ENCODE data around the gene PRKCQ.

Gene PRKCQ

DNA sequence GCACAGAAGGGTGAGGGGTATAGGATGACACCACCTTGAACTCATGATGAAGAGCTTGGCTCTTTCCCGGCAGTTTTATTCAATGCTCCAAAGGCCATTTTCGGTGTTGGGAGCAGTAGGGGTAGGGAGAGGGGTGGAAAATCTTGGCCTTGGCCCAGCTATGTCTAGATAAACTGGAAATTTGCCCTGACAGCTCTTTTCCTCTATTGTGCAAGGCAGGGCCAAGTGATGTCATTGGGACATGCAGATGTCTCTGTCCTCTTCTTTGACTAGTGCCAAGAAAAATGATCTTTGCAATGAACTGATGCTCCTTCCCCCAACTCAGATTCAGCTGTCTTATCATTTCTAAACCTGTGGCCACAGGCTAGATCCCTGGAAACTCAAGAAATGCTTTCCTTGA, 27.7 kb upstream of the PRKCQ start:
- Histone ChIP-seq H3K36me3 (ENCODE audit: insufficient read depth, low read length) (no peaks in the 10 kb centered on the region), H3K27ac (ENCODE audit: low read depth, low read length) (no peak overlapping the region), H3K27me3 (ENCODE audit: control insufficient read depth in 1 of 2, insufficient read depth in 2 of 2, low read length in 2 of 2) (no peaks in the 10 kb centered on the region), H3K4me3 (ENCODE audit: low read depth in 1 of 2, low read length in 2 of 2) (no peak overlapping the region), H3K4me1 (ENCODE audit: insufficient read depth, low read length) (no peaks in the 10 kb centered on the region), H3K9ac (ENCODE audit: low read length) (no peak overlapping the region), H3K9me3 (ENCODE audit: low read length) (no peaks in the 10 kb centered on the region)

DNA sequence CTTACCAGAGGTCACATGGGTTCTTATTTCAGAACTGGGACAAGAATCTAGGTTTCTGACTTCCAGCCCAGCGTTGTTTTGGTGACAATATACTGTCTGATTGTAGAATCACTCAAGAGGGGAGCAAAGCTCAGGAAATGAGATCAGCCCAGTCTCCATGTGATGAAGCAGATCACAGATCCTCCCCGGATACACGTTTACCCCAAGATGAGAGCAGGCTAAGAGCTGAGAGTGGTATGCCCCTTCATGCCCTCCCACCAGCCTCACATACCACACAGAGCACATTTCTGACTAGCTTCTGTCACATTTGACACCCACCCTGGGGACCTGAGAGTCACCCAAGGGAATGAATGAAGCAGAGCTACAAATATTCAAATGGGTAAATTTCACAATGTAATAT, 27.1 kb upstream of the PRKCQ start:
- H3K27me3 ChIP-seq (ENCODE audit: control insufficient read depth in 1 of 2, insufficient read depth in 2 of 2, low read length in 2 of 2), result no peaks in the 10 kb centered on the region
- H3K9me3 ChIP-seq (ENCODE audit: low read length), result no peaks in the 10 kb centered on the region
- H3K9ac ChIP-seq (ENCODE audit: low read length), result no peak overlapping the region
- H3K36me3 ChIP-seq (ENCODE audit: insufficient read depth, low read length), result no peaks in the 10 kb centered on the region
- H3K27ac ChIP-seq (ENCODE audit: low read depth, low read length), result no peak overlapping the region
- no peaks in the 10 kb centered on the region for H3K4me1 ChIP-seq (ENCODE audit: insufficient read depth, low read length)
- H3K4me3 ChIP-seq (ENCODE audit: low read depth in 1 of 2, low read length in 2 of 2), result no peak overlapping the region

DNA sequence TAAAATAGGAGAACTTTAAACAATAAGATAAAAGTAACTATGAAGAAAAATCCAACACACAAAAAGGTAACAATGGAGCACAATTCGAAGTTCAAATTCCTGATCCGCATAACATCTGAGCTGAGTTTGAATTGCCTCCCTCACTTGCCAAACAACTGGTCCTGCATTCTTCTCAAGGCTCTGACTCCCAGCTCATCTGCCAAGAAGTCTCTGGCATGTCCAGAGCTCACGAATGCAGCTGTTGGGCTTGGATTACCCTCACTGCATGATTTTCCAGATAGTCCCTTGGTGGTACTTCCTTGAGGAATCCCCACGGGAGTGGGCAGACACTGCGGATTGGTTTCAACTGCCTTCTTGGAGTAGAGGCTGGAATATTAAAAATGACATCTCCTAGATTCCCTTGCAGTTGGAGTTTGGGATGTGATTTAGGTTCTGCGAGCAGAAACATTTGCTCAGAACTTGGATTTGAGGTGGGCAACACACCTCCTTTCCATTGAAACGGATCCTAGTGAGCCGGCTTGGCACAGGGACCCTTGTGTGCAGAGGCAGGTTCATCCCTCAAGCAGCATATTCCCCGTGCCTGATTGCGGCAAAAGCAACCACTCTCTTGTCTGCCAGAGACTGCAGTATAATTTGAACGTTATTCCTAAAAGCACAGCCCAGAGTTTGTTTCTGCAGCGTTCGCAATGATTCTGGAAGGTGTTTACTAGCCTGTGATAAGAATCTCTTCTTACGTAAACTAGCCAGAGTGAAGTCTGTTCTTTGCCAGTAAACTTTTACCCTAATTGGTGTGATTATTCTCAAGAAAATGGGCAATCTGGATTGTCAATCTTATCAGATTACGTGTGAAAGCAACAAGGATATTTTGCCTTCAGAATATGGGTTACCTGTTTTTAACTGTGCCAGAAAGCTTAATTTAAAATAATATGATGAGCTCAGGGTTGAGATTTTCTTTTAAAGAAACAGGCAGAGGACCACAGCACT, 23.4 kb upstream of the PRKCQ start:
- no peak overlapping the region for H3K9ac ChIP-seq (ENCODE audit: low read length)
- H3K4me1 ChIP-seq (ENCODE audit: insufficient read depth, low read length), result no peaks in the 10 kb centered on the region
- H3K36me3 ChIP-seq (ENCODE audit: insufficient read depth, low read length), result no peaks in the 10 kb centered on the region
- H3K27ac ChIP-seq (ENCODE audit: low read depth, low read length), result no peak overlapping the region
- H3K4me3 ChIP-seq (ENCODE audit: low read depth in 1 of 2, low read length in 2 of 2), result no peak overlapping the region
- no peaks in the 10 kb centered on the region for H3K9me3 ChIP-seq (ENCODE audit: low read length)
- no peaks in the 10 kb centered on the region for H3K27me3 ChIP-seq (ENCODE audit: control insufficient read depth in 1 of 2, insufficient read depth in 2 of 2, low read length in 2 of 2)

DNA sequence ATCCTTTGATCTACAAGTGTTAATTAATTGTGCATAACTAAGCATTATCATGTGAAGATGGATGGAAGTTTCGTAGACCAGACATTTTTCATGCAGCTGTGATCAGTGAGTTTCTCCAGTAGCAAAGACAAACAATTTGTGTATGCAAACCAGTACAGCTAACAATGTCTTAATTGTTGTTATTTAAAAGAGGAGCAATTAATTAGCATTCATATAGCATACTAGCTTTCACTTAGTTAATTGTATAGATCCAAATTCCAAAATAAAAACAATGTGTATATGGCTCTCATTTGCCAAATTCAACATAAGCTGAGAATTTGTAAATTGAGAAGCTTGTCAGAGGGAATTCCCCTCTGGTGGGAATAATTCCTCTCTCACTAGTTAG, 22.6 kb upstream of the PRKCQ start:
- Histone ChIP-seq H3K9me3 (ENCODE audit: low read length) (no peaks in the 10 kb centered on the region), H3K27me3 (ENCODE audit: control insufficient read depth in 1 of 2, insufficient read depth in 2 of 2, low read length in 2 of 2) (no peaks in the 10 kb centered on the region), H3K4me3 (ENCODE audit: low read depth in 1 of 2, low read length in 2 of 2) (no peak overlapping the region), H3K36me3 (ENCODE audit: insufficient read depth, low read length) (no peaks in the 10 kb centered on the region), H3K27ac (ENCODE audit: low read depth, low read length) (no peak overlapping the region), H3K4me1 (ENCODE audit: insufficient read depth, low read length) (no peaks in the 10 kb centered on the region), H3K9ac (ENCODE audit: low read length) (no peak overlapping the region)

DNA sequence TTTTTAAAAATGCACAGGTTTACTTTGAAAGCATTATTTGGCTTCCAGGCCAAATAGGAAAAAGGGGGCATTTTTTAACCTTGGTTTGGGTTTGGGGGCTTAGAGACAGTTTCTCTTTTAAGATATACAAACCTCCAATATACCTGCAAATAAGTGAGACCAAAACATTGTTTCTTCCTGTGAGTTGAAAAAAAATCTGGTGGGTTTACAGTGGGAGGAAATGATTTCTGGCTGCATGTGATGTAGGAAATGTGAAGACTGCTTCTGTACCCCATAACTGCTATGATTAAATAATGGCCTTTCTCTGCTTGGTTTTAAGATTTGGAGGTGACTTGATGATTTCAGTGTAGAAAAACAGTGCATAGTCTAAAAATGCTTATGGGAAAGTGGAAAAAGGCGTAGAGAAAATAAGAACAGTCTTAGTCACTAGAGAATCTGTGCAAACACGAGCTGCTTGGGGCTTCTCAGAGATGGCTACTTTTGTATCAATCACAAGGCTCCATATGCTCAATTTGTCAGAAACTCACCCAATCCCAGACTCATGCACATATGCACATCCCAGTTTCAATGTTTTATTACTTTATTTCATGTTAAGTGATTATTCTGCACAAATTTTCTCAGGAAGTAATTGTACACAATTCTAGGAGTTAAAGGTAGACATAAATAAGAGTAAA, 22.1 kb upstream of the PRKCQ start:
- H3K4me3 ChIP-seq (ENCODE audit: low read depth in 1 of 2, low read length in 2 of 2), result no peak overlapping the region
- H3K4me1 ChIP-seq (ENCODE audit: insufficient read depth, low read length), result no peaks in the 10 kb centered on the region
- H3K27ac ChIP-seq (ENCODE audit: low read depth, low read length), result no peak overlapping the region
- no peaks in the 10 kb centered on the region for H3K27me3 ChIP-seq (ENCODE audit: control insufficient read depth in 1 of 2, insufficient read depth in 2 of 2, low read length in 2 of 2)
- H3K9me3 ChIP-seq (ENCODE audit: low read length), result no peaks in the 10 kb centered on the region
- no peaks in the 10 kb centered on the region for H3K36me3 ChIP-seq (ENCODE audit: insufficient read depth, low read length)
- no peak overlapping the region for H3K9ac ChIP-seq (ENCODE audit: low read length)

DNA sequence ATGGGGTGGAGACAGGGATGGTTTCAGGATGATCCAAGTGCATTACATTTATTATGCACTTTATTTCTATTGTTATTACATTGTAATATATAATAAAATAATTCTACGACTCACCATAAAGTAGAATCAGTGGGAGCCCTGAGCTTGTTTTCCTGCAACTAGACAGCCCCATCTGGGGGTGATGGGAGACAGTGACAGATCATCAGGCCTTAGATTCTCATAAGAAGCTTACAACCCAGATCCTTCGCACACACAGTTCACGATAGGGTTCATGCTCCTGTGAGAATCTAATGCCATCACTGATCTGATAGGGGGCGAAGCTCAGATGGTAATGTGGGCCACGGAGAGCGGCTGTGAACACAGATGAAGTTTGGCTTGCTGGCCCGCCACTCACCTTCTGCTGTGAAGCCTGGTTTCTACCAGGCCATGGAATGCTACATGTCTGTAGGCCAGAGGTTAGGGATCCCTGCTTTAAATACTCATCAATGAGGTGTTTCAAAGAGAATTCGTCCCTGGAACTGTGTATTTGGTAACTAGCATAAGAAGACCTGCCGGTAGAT, 21.2 kb upstream of the PRKCQ start:
- Histone ChIP-seq H3K4me1 (ENCODE audit: insufficient read depth, low read length) (no peaks in the 10 kb centered on the region), H3K27me3 (ENCODE audit: control insufficient read depth in 1 of 2, insufficient read depth in 2 of 2, low read length in 2 of 2) (no peaks in the 10 kb centered on the region), H3K27ac (ENCODE audit: low read depth, low read length) (no peak overlapping the region), H3K9me3 (ENCODE audit: low read length) (no peaks in the 10 kb centered on the region), H3K36me3 (ENCODE audit: insufficient read depth, low read length) (no peaks in the 10 kb centered on the region), H3K4me3 (ENCODE audit: low read depth in 1 of 2, low read length in 2 of 2) (no peak overlapping the region), H3K9ac (ENCODE audit: low read length) (no peak overlapping the region)

DNA sequence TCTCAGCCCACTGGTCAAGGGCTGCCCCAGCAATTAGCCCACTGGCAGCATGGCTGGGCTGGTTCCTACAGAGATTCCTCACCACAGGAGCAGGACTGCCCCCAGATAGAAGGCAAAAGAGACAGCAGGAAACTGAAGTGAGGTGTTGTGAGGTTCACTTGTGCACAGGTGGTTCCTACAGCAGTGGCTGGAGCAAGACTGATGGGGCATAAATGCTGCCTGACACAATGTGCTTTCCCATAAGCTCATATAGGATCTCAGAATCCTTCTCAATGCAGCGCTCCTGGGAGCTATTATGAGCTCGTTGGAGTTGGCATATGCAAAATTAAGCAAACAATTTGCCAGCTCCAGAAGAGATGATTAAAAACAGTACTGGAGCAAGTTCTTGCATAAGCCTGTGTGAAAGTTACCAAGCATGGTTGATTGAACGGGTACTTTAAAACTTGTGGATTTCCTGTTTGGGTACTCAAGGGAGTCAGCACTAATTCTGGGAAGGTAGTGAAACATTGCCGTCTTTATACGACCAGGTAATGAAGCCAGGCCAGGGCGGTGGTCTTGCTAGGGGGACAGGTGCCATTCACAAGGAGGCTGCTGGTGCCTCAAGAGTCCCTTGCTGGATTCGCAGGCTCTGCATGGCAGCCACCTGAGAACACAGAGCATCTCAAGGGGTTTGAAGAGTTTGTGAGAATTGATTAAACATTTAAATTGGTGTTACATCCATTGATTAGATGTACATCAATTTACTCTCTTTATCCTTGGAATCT, 20.3 kb upstream of the PRKCQ start:
- Histone ChIP-seq H3K9me3 (ENCODE audit: low read length) (no peaks in the 10 kb centered on the region), H3K27ac (ENCODE audit: low read depth, low read length) (no peak overlapping the region), H3K4me3 (ENCODE audit: low read depth in 1 of 2, low read length in 2 of 2) (no peak overlapping the region), H3K27me3 (ENCODE audit: control insufficient read depth in 1 of 2, insufficient read depth in 2 of 2, low read length in 2 of 2) (no peaks in the 10 kb centered on the region), H3K9ac (ENCODE audit: low read length) (no peak overlapping the region), H3K36me3 (ENCODE audit: insufficient read depth, low read length) (no peaks in the 10 kb centered on the region), H3K4me1 (ENCODE audit: insufficient read depth, low read length) (no peaks in the 10 kb centered on the region)

DNA sequence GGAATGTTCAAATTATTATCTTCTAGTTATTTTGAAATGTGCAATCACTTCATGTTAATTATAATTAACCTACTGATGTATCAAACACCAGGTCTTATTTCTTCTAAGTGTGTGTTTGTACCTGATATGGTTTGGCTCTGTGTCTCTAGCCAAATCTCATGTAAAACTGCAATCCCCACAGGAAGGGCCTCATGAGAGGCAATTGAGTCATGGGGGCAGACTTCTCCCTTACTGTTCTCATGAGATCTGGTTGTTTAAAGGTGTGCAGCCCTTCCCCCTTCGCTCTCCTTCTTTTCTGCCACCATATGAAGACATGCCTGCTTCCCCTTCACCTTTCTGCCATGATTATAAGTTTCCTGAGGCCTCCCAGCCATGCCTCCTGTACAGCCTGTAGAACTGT, 18.6 kb upstream of the PRKCQ start:
- no peak overlapping the region for H3K4me3 ChIP-seq (ENCODE audit: low read depth in 1 of 2, low read length in 2 of 2)
- H3K4me1 ChIP-seq (ENCODE audit: insufficient read depth, low read length), result no peaks in the 10 kb centered on the region
- no peaks in the 10 kb centered on the region for H3K36me3 ChIP-seq (ENCODE audit: insufficient read depth, low read length)
- H3K9ac ChIP-seq (ENCODE audit: low read length), result no peak overlapping the region
- H3K27ac ChIP-seq (ENCODE audit: low read depth, low read length), result no peak overlapping the region
- no peaks in the 10 kb centered on the region for H3K27me3 ChIP-seq (ENCODE audit: control insufficient read depth in 1 of 2, insufficient read depth in 2 of 2, low read length in 2 of 2)
- H3K9me3 ChIP-seq (ENCODE audit: low read length), result no peaks in the 10 kb centered on the region

DNA sequence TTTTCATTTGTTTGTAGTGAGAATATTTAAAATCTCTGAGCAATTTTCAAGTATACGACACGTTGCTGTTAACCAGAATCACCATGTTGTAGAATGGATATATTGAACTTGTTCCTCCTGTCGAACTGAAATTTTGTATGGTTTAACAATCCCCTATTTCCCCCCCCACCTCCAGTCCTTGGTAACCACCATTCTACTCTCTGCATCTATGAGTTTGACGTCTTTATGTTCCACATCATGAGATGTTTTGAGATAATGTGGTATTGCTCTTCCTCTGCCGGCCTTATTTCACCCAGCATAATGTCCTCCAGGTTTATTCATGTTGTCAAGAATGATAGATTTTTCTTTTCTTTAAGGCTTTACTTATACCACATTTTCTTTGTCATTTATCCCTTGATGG, 17.4 kb upstream of the PRKCQ start:
- H3K4me1 ChIP-seq (ENCODE audit: insufficient read depth, low read length), result no peaks in the 10 kb centered on the region

DNA sequence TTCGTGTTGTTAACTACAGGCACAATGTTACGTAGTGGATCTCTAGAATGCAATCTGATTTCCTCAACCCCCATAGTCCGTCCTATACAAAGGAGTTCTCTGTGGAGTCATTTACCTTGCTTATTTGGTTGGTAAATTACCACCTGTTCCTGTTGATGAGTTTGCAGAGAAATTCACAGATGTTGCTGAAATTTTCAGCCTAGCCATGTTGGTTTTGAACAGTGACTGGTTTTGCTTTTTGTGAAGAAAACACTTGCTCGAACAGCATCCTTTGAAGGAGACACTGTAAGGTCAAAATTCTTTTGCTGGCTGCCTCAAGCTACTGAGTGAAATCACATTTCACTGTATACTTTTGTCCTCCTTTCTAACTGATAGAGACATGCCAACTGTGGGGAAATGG, 15.4 kb upstream of the PRKCQ start:
- Histone ChIP-seq H3K4me1 (ENCODE audit: insufficient read depth, low read length) (no peaks in the 10 kb centered on the region), H3K36me3 (ENCODE audit: insufficient read depth, low read length) (no peaks in the 10 kb centered on the region), H3K9ac (ENCODE audit: low read length) (no peak overlapping the region), H3K27me3 (ENCODE audit: control insufficient read depth in 1 of 2, insufficient read depth in 2 of 2, low read length in 2 of 2) (no peaks in the 10 kb centered on the region), H3K4me3 (ENCODE audit: low read depth in 1 of 2, low read length in 2 of 2) (no peak overlapping the region), H3K27ac (ENCODE audit: low read depth, low read length) (no peak overlapping the region), H3K9me3 (ENCODE audit: low read length) (no peaks in the 10 kb centered on the region)

More for the DNA sequence above, 17.4 kb upstream of the PRKCQ start:
- no peak overlapping the region for H3K27ac ChIP-seq (ENCODE audit: low read depth, low read length)
- H3K4me3 ChIP-seq (ENCODE audit: low read depth in 1 of 2, low read length in 2 of 2), result no peak overlapping the region
- no peaks in the 10 kb centered on the region for H3K36me3 ChIP-seq (ENCODE audit: insufficient read depth, low read length)
- no peaks in the 10 kb centered on the region for H3K9me3 ChIP-seq (ENCODE audit: low read length)
- H3K27me3 ChIP-seq (ENCODE audit: control insufficient read depth in 1 of 2, insufficient read depth in 2 of 2, low read length in 2 of 2), result no peaks in the 10 kb centered on the region
- H3K9ac ChIP-seq (ENCODE audit: low read length), result no peak overlapping the region

DNA sequence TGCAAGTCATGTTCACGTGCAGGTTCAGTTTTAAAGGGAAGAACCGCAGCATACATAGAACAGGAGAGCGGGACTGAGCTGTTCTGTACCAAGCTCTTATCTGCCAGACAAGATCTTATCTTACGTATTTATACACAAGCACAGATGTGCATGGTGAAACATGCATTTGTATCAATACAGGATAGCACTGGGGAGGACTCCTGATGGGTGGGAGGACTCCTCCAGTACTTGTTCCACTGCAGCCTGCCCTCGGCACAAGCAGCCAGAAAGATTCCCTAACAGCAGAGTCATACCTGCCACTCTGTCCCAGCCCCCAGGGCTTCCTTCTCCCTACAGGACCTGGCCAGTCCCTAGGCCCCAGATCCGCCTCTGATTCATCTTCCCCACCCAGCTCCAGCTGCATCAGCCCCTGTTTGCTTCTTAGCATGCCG, 13.2 kb upstream of the PRKCQ start:
- Histone ChIP-seq H3K27ac (ENCODE audit: low read depth, low read length) (no peak overlapping the region), H3K9ac (ENCODE audit: low read length) (no peak overlapping the region), H3K4me3 (ENCODE audit: low read depth in 1 of 2, low read length in 2 of 2) (no peak overlapping the region), H3K27me3 (ENCODE audit: control insufficient read depth in 1 of 2, insufficient read depth in 2 of 2, low read length in 2 of 2) (no peaks in the 10 kb centered on the region), H3K36me3 (ENCODE audit: insufficient read depth, low read length) (no peaks in the 10 kb centered on the region), H3K9me3 (ENCODE audit: low read length) (no peaks in the 10 kb centered on the region), H3K4me1 (ENCODE audit: insufficient read depth, low read length) (no peaks in the 10 kb centered on the region)
